Small intestine (tissue), 7 donors: Measurements from ENCODE around the gene ROMO1. TPM values are rescaled to one million over a fixed set of nuclear protein-coding genes. Genes with fewer than 3 reads are reported as not detected.

Experiments used
- DNase-seq, 2 donors: peaks; one replicate each; pipeline versions ENCODE4 v3.0.0 to v3.0.0-alpha.2; 2013
- FAIRE-seq: peaks from 2 replicates; lab custom pipeline; 2012; peaks lifted over from hg19 to GRCh38; lab: Jason Lieb, UNC
- H3K27ac ChIP-seq, 3 donors: one replicate each; pipeline ENCODE4 v1.5.1; 2013; ENCODE audit warnings: low read length in 2 of 3, mild to moderate bottlenecking in 2 of 3, control low read depth in 1 of 3, inconsistent platforms in 1 of 3, low read depth in 1 of 3, moderate library complexity in 1 of 3
- H3K27me3 ChIP-seq, 3 donors: one replicate each; pipeline ENCODE4 v1.6.1; 2013; ENCODE audit warnings: low read length in 3 of 3, inconsistent platforms in 1 of 3; ENCODE audit not compliant: control insufficient read depth in 3 of 3, insufficient read depth in 3 of 3
- H3K36me3 ChIP-seq, 3 donors: one replicate each; pipeline ENCODE4 v1.6.1; 2013; ENCODE audit warnings: low read length in 3 of 3, inconsistent platforms in 1 of 3, low read depth in 1 of 3, mild to moderate bottlenecking in 1 of 3, moderate library complexity in 1 of 3; ENCODE audit not compliant: control insufficient read depth in 3 of 3, insufficient read depth in 2 of 3
- H3K4me1 ChIP-seq, 3 donors: one replicate each; pipeline ENCODE4 v1.6.1; 2013; ENCODE audit warnings: low read length in 2 of 3, inconsistent platforms in 1 of 3, low read depth in 1 of 3, mild to moderate bottlenecking in 1 of 3, moderate library complexity in 1 of 3; ENCODE audit not compliant: control insufficient read depth in 3 of 3, insufficient read depth in 2 of 3
- H3K4me3 ChIP-seq, 3 donors: one replicate each; pipeline ENCODE4 v1.5.1; 2013; ENCODE audit warnings: low read length in 3 of 3, control low read depth in 1 of 3, inconsistent platforms in 1 of 3, low read depth in 1 of 3, mild to moderate bottlenecking in 1 of 3, moderate library complexity in 1 of 3
- H3K9me3 ChIP-seq, 2 donors: one replicate each; pipeline ENCODE4 v1.6.1; 2013; ENCODE audit warnings: low read depth in 1 of 2, low read length in 1 of 2; ENCODE audit not compliant: control insufficient read depth in 2 of 2, insufficient read depth in 1 of 2
- WGBS, 3 donors: extraction: QIAGEN DNeasy Blood & Tissue Kit; methylation state at CpG; one replicate each; pipeline ENCODE4 v1.1.7; 2013; 5-methylcytosine and 5-hydroxymethylcytosine counted together
- polyA plus RNA-seq, 4 donors: library from polyadenylated mRNA; stranded (reverse) in 3 of 4; unstranded in 1 of 4; fragments of 200-250 nt in 3 of 4; fragments of 120-200 nt in 1 of 4; gene quantifications; one replicate each; pipeline versions ENCODE4 v1.2.1 to v1.2.3, GENCODE V29; 2013
- donor health status: healthy with polysubstance abuse.
- donor health status: control.
- donor health status: control.
- donor health status: Bipolar disorder and iron deficiency.
- donor health status: healthy.

ROMO1 gene
- polyA plus RNA-seq, 4 donors = 139 to 755 (median 502) TPM

GRCh38 chr20:35732644-35732982, 33.4 kb downstream of the ROMO1 start:
- peaks cover 11 to 38% (median 22%) of the 10 kb centered on the region in 3 donors for H3K36me3 ChIP-seq
- H3K4me3 ChIP-seq = no peak overlapping the region
- no peaks in the 10 kb centered on the region for H3K9me3 ChIP-seq
- peaks cover 0 to 5% (median 0%) of the 10 kb centered on the region in 3 donors for H3K4me1 ChIP-seq
- DNase-seq = no peak
- FAIRE-seq = no peak
- 28 to 44% (median 40%) methylated on average over 1 of the region's 1 CpG for WGBS, 3 donors
- H3K27ac ChIP-seq = no peak overlapping the region
- no peaks in the 10 kb centered on the region for H3K27me3 ChIP-seq

- Histone ChIP-seq H3K9me3 (no peaks in the 10 kb centered on the region), H3K27me3 (no peaks in the 10 kb centered on the region), H3K4me3 (no peak overlapping the region), H3K36me3 (peaks cover 19 to 37% (median 29%) of the 10 kb centered on the region in 3 donors), H3K4me1 (peaks cover 2 to 7% (median 5%) of the 10 kb centered on the region in 3 donors), H3K27ac (no peak overlapping the region)
- FAIRE-seq = no peak
- no peak for DNase-seq
These were observed 35.2 kb downstream of the ROMO1 start for GRCh38 chr20:35734374-35734773.

- WGBS, 3 donors = 66 to 77% (median 69%) methylated on average over 4 of the region's 4 CpGs
- Histone ChIP-seq H3K27me3 (no peaks in the 10 kb centered on the region), H3K4me1 (peaks cover 2 to 9% (median 6%) of the 10 kb centered on the region in 3 donors), H3K36me3 (peaks cover 18 to 38% (median 27%) of the 10 kb centered on the region in 3 donors), H3K4me3 (no peak overlapping the region), H3K9me3 (no peaks in the 10 kb centered on the region), H3K27ac (no peak overlapping the region)
- FAIRE-seq (no peak), DNase-seq (no peak)
These were observed 35.8 kb downstream of the ROMO1 start for GRCh38 chr20:35734777-35735649.

GRCh38 chr20:35735826-35736470, 36.7 kb downstream of the ROMO1 start:
- peaks cover 18 to 38% (median 29%) of the 10 kb centered on the region in 3 donors for H3K36me3 ChIP-seq
- 47 to 55% (median 48%) methylated on average over 7 of the region's 7 CpGs for WGBS, 3 donors
- no peak overlapping the region for H3K27ac ChIP-seq
- H3K27me3 ChIP-seq = no peaks in the 10 kb centered on the region
- H3K4me1 ChIP-seq = peaks cover 2 to 11% (median 6%) of the 10 kb centered on the region in 3 donors
- DNase-seq = no peak
- H3K9me3 ChIP-seq = no peaks in the 10 kb centered on the region
- H3K4me3 ChIP-seq = no peak overlapping the region
- FAIRE-seq = no peak

GRCh38 chr20:35737865-35738333, 38.7 kb downstream of the ROMO1 start:
- Histone ChIP-seq H3K27ac (peak overlapping the region in 1 of 3 donors; percentile 16), H3K27me3 (no peaks in the 10 kb centered on the region), H3K4me3 (no peak overlapping the region), H3K9me3 (no peaks in the 10 kb centered on the region), H3K4me1 (peaks cover 2 to 11% (median 6%) of the 10 kb centered on the region in 3 donors), H3K36me3 (peaks cover 18 to 29% (median 22%) of the 10 kb centered on the region in 3 donors)
- FAIRE-seq = no peak
- DNase-seq = no peak
- 93 to 98% (median 95%) methylated on average over 13 to 15 of the region's 15 CpGs for WGBS, 3 donors

GRCh38 chr20:35738410-35739179, 39.4 kb downstream of the ROMO1 start:
- no peak overlapping the region for H3K27ac ChIP-seq
- 46 to 54% (median 50%) methylated on average over 4 of the region's 4 CpGs for WGBS, 3 donors
- FAIRE-seq (no peak), DNase-seq (no peak)
- no peaks in the 10 kb centered on the region for H3K9me3 ChIP-seq
- peaks cover 2 to 18% (median 6%) of the 10 kb centered on the region in 3 donors for H3K4me1 ChIP-seq
- no peaks in the 10 kb centered on the region for H3K27me3 ChIP-seq
- H3K4me3 ChIP-seq = no peak overlapping the region
- peaks cover 18 to 24% (median 22%) of the 10 kb centered on the region in 3 donors for H3K36me3 ChIP-seq

- 32 to 50% (median 40%) methylated on average over 7 of the region's 7 CpGs for WGBS, 3 donors
- peaks cover 2 to 17% (median 6%) of the 10 kb centered on the region in 3 donors for H3K4me1 ChIP-seq
- H3K36me3 ChIP-seq = peaks cover 18 to 24% (median 22%) of the 10 kb centered on the region in 3 donors
- H3K4me3 ChIP-seq = peak overlapping the region in 1 of 3 donors; percentile 93
- H3K27me3 ChIP-seq = no peaks in the 10 kb centered on the region
- peak overlapping the region in 1 of 3 donors; percentile 68 for H3K27ac ChIP-seq
- peak in 1 of 2 donors; percentile 28 for DNase-seq
- H3K9me3 ChIP-seq = no peaks in the 10 kb centered on the region
- FAIRE-seq = no peak
These were observed 40.3 kb downstream of the ROMO1 start for GRCh38 chr20:35739294-35740163.
